GM12864 (cell line): Measurements from ENCODE around the gene TMEM63A.
"Not testable (repeated sequence)": the region's sequence is repeated elsewhere in the genome, so short reads cannot be mapped to it uniquely, and the experiment has no call there.

Source experiments
- DNase-seq: peaks from one replicate; pipeline ENCODE4 v3.0.0-alpha.2; 2011; ENCODE audit warnings: low read depth
- H3K4me3 ChIP-seq: 2 replicates; pipeline ENCODE4 v1.5.1; 2011; ENCODE audit warnings: mild to moderate bottlenecking, low read depth, low read length, control low read depth
- CTCF ChIP-seq: IDR thresholded peaks from 2 replicates; pipeline ENCODE4 v1.5.1; 2011; ENCODE audit warnings: low read depth, mild to moderate bottlenecking, moderate library complexity, low read length, control low read depth, inconsistent platforms; ENCODE audit errors: missing control alignments

The TMEM63A gene

GRCh38 chr1:225881959-225882693, at the start of gene TMEM63A:
TMEM63A (minus strand) TSS chr1:225882380; CDS start chr1:225877580, 4,800 bp downstream.
- DNase-seq = peak; percentile 61
- H3K4me3 ChIP-seq = peak within 1 kb of the TSS; percentile 85
- TF ChIP-seq CTCF = peak; percentile 36

- no peak for DNase-seq
- no peak overlapping the region for H3K4me3 ChIP-seq
- TF ChIP-seq CTCF = no peak
These were observed 49.3 kb upstream of the TMEM63A start for GRCh38 chr1:225931270-225932136.

- no peak for DNase-seq
- no peak for TF ChIP-seq CTCF
- H3K4me3 ChIP-seq = no peak overlapping the region
These were observed 48.4 kb upstream of the TMEM63A start for GRCh38 chr1:225930566-225930965.

GRCh38 chr1:225929462-225929861, 47.3 kb upstream of the TMEM63A start:
- H3K4me3 ChIP-seq, DNase-seq: not testable (repeated sequence)

GRCh38 chr1:225928186-225929175, 46.3 kb upstream of the TMEM63A start:
- TF ChIP-seq CTCF = no peak
- DNase-seq = no peak
- no peak overlapping the region for H3K4me3 ChIP-seq

GRCh38 chr1:225926551-225927113, 44.5 kb upstream of the TMEM63A start:
- H3K4me3 ChIP-seq = no peak overlapping the region
- TF ChIP-seq CTCF = no peak
- no peak for DNase-seq
